NT2/D1 (cell line): ENCODE results near the gene ACP7.

Source experiments
- SUZ12 ChIP-seq: IDR thresholded peaks from 2 replicates; pipeline ENCODE4 v1.6.1; 2011; ENCODE audit not compliant: insufficient read length, insufficient read depth; ENCODE audit errors: extremely low read depth
- YY1 ChIP-seq: IDR thresholded peaks from 2 replicates; pipeline ENCODE4 v1.6.1; 2011; ENCODE audit not compliant: insufficient read length, insufficient read depth
- ZNF274 ChIP-seq: IDR thresholded peaks from 2 replicates; pipeline ENCODE4 v1.6.1; 2011; ENCODE audit warnings: mild to moderate bottlenecking, low read depth, low read length

DNA sequence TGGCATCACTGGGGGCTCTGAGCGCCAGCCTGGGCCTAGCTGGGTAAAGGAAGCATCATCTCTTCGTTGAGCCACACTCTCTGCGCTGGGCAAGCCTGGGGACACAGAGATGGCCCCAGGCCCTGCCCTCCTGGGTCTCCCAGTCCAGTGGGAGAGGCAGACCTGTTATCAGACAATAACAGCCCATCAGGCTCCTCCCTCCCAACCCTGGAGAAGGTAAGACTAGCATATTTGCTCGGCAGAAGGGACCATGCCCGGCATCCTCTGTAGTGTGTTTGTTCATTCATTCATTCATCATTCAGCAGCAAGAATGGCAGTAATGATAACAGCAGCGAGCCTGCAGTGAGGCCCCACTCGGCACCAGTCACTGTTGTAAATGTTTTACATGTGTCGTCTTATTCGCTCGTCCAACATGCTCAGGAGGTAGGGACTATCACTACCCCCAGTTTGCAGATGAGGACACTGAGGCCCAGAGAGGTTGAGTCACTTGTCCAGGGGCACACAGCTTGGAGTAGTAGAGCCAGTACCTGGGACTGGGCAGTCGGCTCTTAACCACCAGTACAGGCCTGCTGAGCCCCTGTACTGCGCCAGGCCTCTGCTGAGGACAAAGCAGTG lies 74.6 kb downstream of the ACP7 start:
- TF ChIP-seq ZNF274 (no peak), YY1 (no peak), SUZ12 (no peak)
